OCI-LY1 (cell line): ENCODE data around the gene BICD2.
A peak's percentile ranks its signal among the peaks of the same experiment; 100 is the strongest.

ENCODE experiments used
- H2AFZ ChIP-seq: fragments of 200-600 bp; sonication (generic), shearing (Covaris generic); 2 replicates; pipeline ENCODE4 v1.6.0; 2014; ENCODE audit warnings: antibody characterized with exemption, mild to moderate bottlenecking, low read length
- H3F3A ChIP-seq: fragments of 200-600 bp; sonication (generic), shearing (Covaris generic); 2 replicates; pipeline ENCODE4 v1.6.0; 2014; ENCODE audit warnings: mild to moderate bottlenecking, antibody characterized with exemption, low read length, moderate library complexity; ENCODE audit not compliant: insufficient read depth
- H3K27ac ChIP-seq: fragments of 200-600 bp; sonication (generic); 2 replicates; pipeline ENCODE4 v1.5.1; 2014; ENCODE audit warnings: low read length, mixed run types, mild to moderate bottlenecking, low read depth; ENCODE audit not compliant: poor library complexity, severe bottlenecking
- H3K27me3 ChIP-seq: fragments of 200-600 bp; sonication (generic); 2 replicates; pipeline ENCODE4 v1.6.0; 2014; ENCODE audit warnings: antibody characterized with exemption, mild to moderate bottlenecking, low read length, moderate library complexity; ENCODE audit not compliant: insufficient read depth
- H3K36me3 ChIP-seq: fragments of 200-600 bp; sonication (generic); 2 replicates; pipeline ENCODE4 v1.6.1; 2014; ENCODE audit warnings: mild to moderate bottlenecking, antibody characterized with exemption, low read length, moderate library complexity, mixed read lengths; ENCODE audit not compliant: insufficient read depth
- H3K4me1 ChIP-seq: fragments of 200-600 bp; sonication (generic); 2 replicates; pipeline ENCODE4 v1.5.1; 2014; ENCODE audit warnings: mild to moderate bottlenecking, low read length, moderate library complexity; ENCODE audit not compliant: insufficient read depth, severe bottlenecking
- H3K4me2 ChIP-seq: fragments of 200-600 bp; sonication (generic), shearing (Covaris generic); 2 replicates; pipeline ENCODE4 v1.6.1; 2014; ENCODE audit warnings: low read length
- H3K4me3 ChIP-seq: fragments of 200-600 bp; sonication (generic); 2 replicates; pipeline ENCODE4 v1.5.1; 2014; ENCODE audit warnings: low read length, low read depth, mild to moderate bottlenecking, mixed read lengths; ENCODE audit not compliant: poor library complexity, severe bottlenecking
- H3K79me2 ChIP-seq: fragments of 200-600 bp; shearing (Covaris generic); 2 replicates; pipeline ENCODE4 v1.6.1; 2016; ENCODE audit warnings: mixed run types, low read length, mixed read lengths; ENCODE audit not compliant: insufficient read depth
- H3K9ac ChIP-seq: fragments of 200-600 bp; sonication (generic), shearing (Covaris generic); 2 replicates; pipeline ENCODE4 v1.6.1; 2014; ENCODE audit warnings: mild to moderate bottlenecking, low read length, mixed read lengths
- H3K9me2 ChIP-seq: fragments of 200-600 bp; sonication (generic), shearing (Covaris generic); 2 replicates; pipeline ENCODE4 v1.6.1; 2014; ENCODE audit warnings: low read depth, mild to moderate bottlenecking, low read length, mixed read lengths
- H3K9me3 ChIP-seq: fragments of 200-600 bp; shearing (Covaris generic); 2 replicates; pipeline ENCODE4 v1.6.1; 2014; ENCODE audit warnings: low read length, mixed read lengths
- H4K20me1 ChIP-seq: fragments of 200-600 bp; sonication (generic), shearing (Covaris generic); 2 replicates; pipeline ENCODE4 v1.6.0; 2016; ENCODE audit warnings: mild to moderate bottlenecking, low read length; ENCODE audit not compliant: insufficient read depth
- CTCF ChIP-seq: fragments of 200-600 bp; sonication (generic), shearing (Covaris generic); IDR thresholded peaks from 2 replicates; pipeline ENCODE4 v1.5.1; 2017; ENCODE audit warnings: mild to moderate bottlenecking, antibody characterized with exemption, low read length, moderate library complexity, mixed read lengths
- EZH2 ChIP-seq: fragments of 200-600 bp; sonication (generic), shearing (Covaris generic); IDR thresholded peaks from 2 replicates; pipeline ENCODE4 v1.8.0; 2017; ENCODE audit warnings: borderline replicate concordance, mixed run types, mild to moderate bottlenecking, antibody characterized with exemption, low read length, moderate library complexity, mixed read lengths

Gene BICD2

GRCh38 chr9:92723299-92723625 is 41.4 kb downstream of the BICD2 start:
- Histone ChIP-seq H3K27ac (peak overlapping the region; percentile 95), H3K4me2 (peak overlapping the region; percentile 59), H3K4me3 (peak overlapping the region; percentile 29), H3K36me3 (peaks cover 59% of the 10 kb centered on the region), H3F3A (peaks cover 7% of the 10 kb centered on the region; the same call in 1 of the 2 replicates), H3K4me1 (peaks cover 100% of the 10 kb centered on the region), H3K9me3 (no peaks in the 10 kb centered on the region), H3K27me3 (no peaks in the 10 kb centered on the region), H3K9ac (peak overlapping the region; percentile 47), H2AFZ (no peak overlapping the region), H3K79me2 (peaks cover 5% of the 10 kb centered on the region; the same call in 1 of the 2 replicates), H3K9me2 (no peaks in the 10 kb centered on the region), H4K20me1 (no peaks in the 10 kb centered on the region)
- no peak for TF ChIP-seq CTCF
- no peak for TF ChIP-seq EZH2

GRCh38 chr9:92722386-92723298 is 42.0 kb downstream of the BICD2 start:
- H3K9me3 ChIP-seq: no peaks in the 10 kb centered on the region
- H3K9ac ChIP-seq: peak overlapping the region; percentile 47
- H3K27me3 ChIP-seq: no peaks in the 10 kb centered on the region
- peak overlapping the region; percentile 29 for H3K4me3 ChIP-seq
- H3K9me2 ChIP-seq: no peaks in the 10 kb centered on the region
- peak overlapping the region; percentile 95 for H3K27ac ChIP-seq
- peaks cover 62% of the 10 kb centered on the region for H3K36me3 ChIP-seq
- H2AFZ ChIP-seq: no peak overlapping the region
- no peak for TF ChIP-seq CTCF
- no peak for TF ChIP-seq EZH2
- H3K79me2 ChIP-seq: peaks cover 5% of the 10 kb centered on the region; the same call in 1 of the 2 replicates
- H3F3A ChIP-seq: peaks cover 7% of the 10 kb centered on the region; the same call in 1 of the 2 replicates
- peak overlapping the region; percentile 59 for H3K4me2 ChIP-seq
- no peaks in the 10 kb centered on the region for H4K20me1 ChIP-seq
- H3K4me1 ChIP-seq: peaks cover 100% of the 10 kb centered on the region

GRCh38 chr9:92721548-92721947 is 43.1 kb downstream of the BICD2 start:
- peaks cover 100% of the 10 kb centered on the region for H3K4me1 ChIP-seq
- no peaks in the 10 kb centered on the region for H4K20me1 ChIP-seq
- no peak for TF ChIP-seq EZH2
- TF ChIP-seq CTCF: no peak
- H3K9ac ChIP-seq: peak overlapping the region; percentile 43; the same call in 1 of the 2 replicates
- peaks cover 5% of the 10 kb centered on the region; the same call in 1 of the 2 replicates for H3K79me2 ChIP-seq
- H2AFZ ChIP-seq: no peak overlapping the region
- H3K27me3 ChIP-seq: no peaks in the 10 kb centered on the region
- peak overlapping the region; percentile 4 for H3K4me3 ChIP-seq
- H3K36me3 ChIP-seq: peaks cover 70% of the 10 kb centered on the region
- peak overlapping the region; percentile 95 for H3K27ac ChIP-seq
- no peaks in the 10 kb centered on the region for H3K9me2 ChIP-seq
- peak overlapping the region; percentile 59 for H3K4me2 ChIP-seq
- peaks cover 7% of the 10 kb centered on the region; the same call in 1 of the 2 replicates for H3F3A ChIP-seq
- no peaks in the 10 kb centered on the region for H3K9me3 ChIP-seq
